Activated CD8-positive, alpha-beta memory T cell treated with anti-CD3 and anti-CD28 coated beads for 48 hours (primary cell): ENCODE data around the gene RARA.
"Not testable (repeated sequence)": the region's sequence is repeated elsewhere in the genome, so short reads cannot be mapped to it uniquely, and the experiment has no call there.

Source experiments
- DNase-seq, 3 experiments: peaks; one replicate each; pipeline ENCODE4 v3.0.0-alpha.2; 2020; ENCODE audit warnings: low read depth in 2 of 3, low spot score in 2 of 3

The RARA gene

GRCh38 chr17:40355804-40356758 is 47.1 kb downstream of the RARA start:
- no peak for DNase-seq

- no peak for DNase-seq
Measured at GRCh38 chr17:40356990-40357881, 48.3 kb downstream of the RARA start.

GRCh38 chr17:40358323-40359038 is 49.5 kb downstream of the RARA start:
- peak; percentile 63 to 94 (median 84) for DNase-seq

GRCh38 chr17:40360091-40360490 is 51.1 kb downstream of the RARA start:
- DNase-seq, result no peak

GRCh38 chr17:40361063-40361924 is 52.3 kb downstream of the RARA start:
- DNase-seq, result no peak

- no peak for DNase-seq
Measured at GRCh38 chr17:40361925-40362695, 53.1 kb downstream of the RARA start.

GRCh38 chr17:40362696-40363110 is 53.7 kb downstream of the RARA start:
- peak; percentile 67 to 69 (median 69) for DNase-seq

GRCh38 chr17:40363111-40363827 is 54.3 kb downstream of the RARA start:
- no peak for DNase-seq

- no peak for DNase-seq
Measured at GRCh38 chr17:40364121-40364861, 55.3 kb downstream of the RARA start, which contains the start of gene GJD3. Gene GJD3 (minus strand): TSS chr17:40364737. CDS start chr17:40363815, 922 bp downstream.

GRCh38 chr17:40364906-40365305 is 55.9 kb downstream of the RARA start:
- DNase-seq, result no peak

- DNase-seq, result no peak
Measured at GRCh38 chr17:40366076-40366860, 57.3 kb downstream of the RARA start.

GRCh38 chr17:40366861-40367518 is 58.0 kb downstream of the RARA start:
- no peak for DNase-seq

- DNase-seq, result not testable (repeated sequence)
Measured at GRCh38 chr17:40367728-40368127, 58.7 kb downstream of the RARA start.

- no peak for DNase-seq
Measured at GRCh38 chr17:40369923-40370322, 60.9 kb downstream of the RARA start.

GRCh38 chr17:40371261-40371929 is 62.4 kb downstream of the RARA start:
- DNase-seq, result no peak

GRCh38 chr17:40372031-40372430 is 63.1 kb downstream of the RARA start:
- DNase-seq, result no peak
